Suprapubic skin (tissue), 4 donors: Measurements from ENCODE around the gene CD1B.

Source experiments
- CTCF ChIP-seq, 2 donors: fragments of 200-600 bp in 1 of 2; fragments of 450-650 bp in 1 of 2; sonication (generic) in 1 of 2; IDR thresholded peaks; one replicate each; pipeline ENCODE4 v1.5.1; 2016 to 2019; ENCODE audit warnings: antibody characterized with exemption in 2 of 2, mild to moderate bottlenecking in 1 of 2, moderate library complexity in 1 of 2
- POLR2A ChIP-seq, 2 donors: fragments of 450-650 bp; IDR thresholded peaks; one replicate each; pipeline ENCODE4 v1.6.1; 2017; ENCODE audit warnings: antibody characterized with exemption in 2 of 2, mild to moderate bottlenecking in 2 of 2, moderate library complexity in 2 of 2
- POLR2AphosphoS5 ChIP-seq, 3 donors: sonication (generic); formaldehyde crosslinking; IDR thresholded peaks; one replicate each; pipeline ENCODE4 v1.6.1; 2017; ENCODE audit warnings: antibody characterized with exemption in 3 of 3

GRCh38 chr1:158328426-158328825, 2.9 kb downstream of the CD1B start:
- TF ChIP-seq CTCF (IDR thresholded peaks at IDR 0.05) (no peak), POLR2AphosphoS5 (IDR thresholded peaks at IDR 0.05) (no peak), POLR2A (IDR thresholded peaks at IDR 0.05) (no peak)
